OCI-LY7 (cell line): ENCODE measurements around the gene CTDSPL. TPM values are rescaled to one million over a fixed set of nuclear protein-coding genes. Genes with fewer than 3 reads are reported as not detected.

Experiments
- BruUV-seq: library from RNA; stranded (reverse); fragments of 400-500 nt; replicated peaks from 2 replicates; lab custom pipeline; 2021; lab: Mats Ljungman, UMichigan
- CTCF ChIA-PET: fragments of 300-600 bp; sonication (Branson Sonifier 250); formaldehyde crosslinking; loops from one replicate; lab custom pipeline; 2022; ENCODE audit warnings: antibody characterized with exemption; ENCODE audit not compliant: unreplicated experiment; lab: Charles Lee
- POLR2A ChIA-PET: fragments of 300-600 bp; sonication (Branson Sonifier 250); formaldehyde crosslinking; loops from one replicate; lab custom pipeline; 2022; ENCODE audit warnings: antibody characterized with exemption; lab: Charles Lee
- DNase-seq: peaks from one replicate; pipeline ENCODE4 v3.0.0-alpha.2; 2015; ENCODE audit warnings: low spot score
- H2AFZ ChIP-seq: fragments of 200-600 bp; sonication (generic), shearing (Covaris generic); 2 replicates; pipeline ENCODE4 v1.6.1; 2014; ENCODE audit warnings: mild to moderate bottlenecking, antibody characterized with exemption, low read length, moderate library complexity
- H3K27ac ChIP-seq: fragments of 200-600 bp; sonication (generic); 2 replicates; pipeline ENCODE4 v1.5.1; 2014; ENCODE audit warnings: mixed run types, low read depth, mild to moderate bottlenecking, moderate library complexity, low read length, inconsistent platforms; ENCODE audit not compliant: poor library complexity, severe bottlenecking
- H3K36me3 ChIP-seq: fragments of 200-600 bp; sonication (generic); 2 replicates; pipeline ENCODE4 v1.6.1; 2014; ENCODE audit warnings: mild to moderate bottlenecking, antibody characterized with exemption, low read length, moderate library complexity, mixed read lengths; ENCODE audit not compliant: insufficient read depth
- H3K4me1 ChIP-seq: fragments of 200-600 bp; sonication (generic); 2 replicates; pipeline ENCODE4 v1.5.1; 2014; ENCODE audit warnings: mild to moderate bottlenecking, low read length; ENCODE audit not compliant: insufficient read depth, poor library complexity, severe bottlenecking
- H3K4me2 ChIP-seq: fragments of 200-600 bp; sonication (generic); 2 replicates; pipeline ENCODE4 v1.6.1; 2014; ENCODE audit warnings: mild to moderate bottlenecking, low read length
- H3K4me3 ChIP-seq: fragments of 200-600 bp; sonication (generic); 2 replicates; pipeline ENCODE4 v1.5.1; 2014; ENCODE audit warnings: mild to moderate bottlenecking, low read depth, low read length; ENCODE audit not compliant: poor library complexity, severe bottlenecking
- H3K79me2 ChIP-seq: fragments of 200-600 bp; sonication (generic); 2 replicates; pipeline ENCODE4 v1.6.1; 2016; ENCODE audit warnings: low read depth, mild to moderate bottlenecking, low read length, moderate library complexity, mixed read lengths; ENCODE audit not compliant: insufficient read depth
- H3K9me2 ChIP-seq: fragments of 200-600 bp; sonication (generic); 2 replicates; pipeline ENCODE4 v1.6.1; 2016; ENCODE audit warnings: mild to moderate bottlenecking, low read length, mixed read lengths; ENCODE audit not compliant: insufficient read depth
- H3K9me3 ChIP-seq: fragments of 200-600 bp; sonication (generic); 2 replicates; pipeline ENCODE4 v1.6.1; 2014; ENCODE audit warnings: mild to moderate bottlenecking, mixed run types, low read length, mixed read lengths
- H4K20me1 ChIP-seq: fragments of 200-600 bp; sonication (generic); 2 replicates; pipeline ENCODE4 v1.6.1; 2014; ENCODE audit warnings: mild to moderate bottlenecking, antibody characterized with exemption, low read length, moderate library complexity, mixed read lengths; ENCODE audit not compliant: insufficient read depth
- EZH2phosphoT487 ChIP-seq: fragments of 200-600 bp; sonication (generic); IDR thresholded peaks from 2 replicates; pipeline ENCODE4 v1.6.1; 2018; ENCODE audit warnings: low read depth, borderline replicate concordance, mild to moderate bottlenecking, mixed run types, antibody characterized with exemption, low read length, moderate library complexity, mixed read lengths
- intact Hi-C: fragments of 100-400 bp; cut with micrococcal nuclease; formaldehyde crosslinking; loops from one replicate; pipeline ENCODE4 v1.10.0; 2022; ENCODE audit not compliant: unreplicated experiment
- total RNA-seq, 2 experiments: library from RNA; depleted of rRNA in 1 of 2; stranded (reverse); fragments of >200 nt in 1 of 2; shearing (Covaris generic) in 1 of 2; gene quantifications; 2 replicates each; pipeline ENCODE4 v1.2.3, GENCODE V29; 2014 to 2022
- TF ChIP-seq, protein P1 (sequence below): fragments of 200-600 bp; sonication (generic); conservative IDR thresholded peaks from 2 replicates; pipeline ENCODE4 v1.5.1; 2014; ENCODE audit warnings: mild to moderate bottlenecking, antibody characterized with exemption, low read length, moderate library complexity, mixed read lengths

Gene CTDSPL
- total RNA-seq, 2 experiments from 2014 or later, result 0.38 TPM; not detected in 1

DNA sequence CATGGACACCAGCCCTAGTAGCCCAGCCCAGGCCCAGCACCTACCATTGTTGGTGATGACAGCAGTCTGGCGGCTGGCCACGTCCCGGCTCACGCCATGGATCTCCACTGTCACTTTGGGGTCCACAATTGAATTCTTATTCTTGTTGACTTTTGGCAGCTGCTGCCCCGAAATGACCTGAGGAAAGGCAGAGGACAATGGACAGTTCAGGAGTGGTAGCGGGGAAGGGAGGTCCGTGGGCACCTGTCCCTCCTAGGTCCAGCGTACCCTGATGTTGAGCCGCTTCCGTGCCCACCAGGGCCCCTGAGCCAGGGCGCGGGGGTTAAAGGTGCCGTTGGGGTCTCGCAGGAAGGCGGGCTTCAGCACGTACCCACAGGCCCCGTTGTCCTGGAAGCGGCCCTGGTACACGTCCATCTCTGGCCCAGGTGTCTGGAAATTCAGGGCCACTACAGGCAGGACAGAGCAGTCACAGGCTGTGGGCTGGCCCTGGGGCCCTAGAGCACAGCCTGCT, 146.6 kb downstream of the CTDSPL start:
- no peaks in the 10 kb centered on the region for H3K9me3 ChIP-seq

DNA sequence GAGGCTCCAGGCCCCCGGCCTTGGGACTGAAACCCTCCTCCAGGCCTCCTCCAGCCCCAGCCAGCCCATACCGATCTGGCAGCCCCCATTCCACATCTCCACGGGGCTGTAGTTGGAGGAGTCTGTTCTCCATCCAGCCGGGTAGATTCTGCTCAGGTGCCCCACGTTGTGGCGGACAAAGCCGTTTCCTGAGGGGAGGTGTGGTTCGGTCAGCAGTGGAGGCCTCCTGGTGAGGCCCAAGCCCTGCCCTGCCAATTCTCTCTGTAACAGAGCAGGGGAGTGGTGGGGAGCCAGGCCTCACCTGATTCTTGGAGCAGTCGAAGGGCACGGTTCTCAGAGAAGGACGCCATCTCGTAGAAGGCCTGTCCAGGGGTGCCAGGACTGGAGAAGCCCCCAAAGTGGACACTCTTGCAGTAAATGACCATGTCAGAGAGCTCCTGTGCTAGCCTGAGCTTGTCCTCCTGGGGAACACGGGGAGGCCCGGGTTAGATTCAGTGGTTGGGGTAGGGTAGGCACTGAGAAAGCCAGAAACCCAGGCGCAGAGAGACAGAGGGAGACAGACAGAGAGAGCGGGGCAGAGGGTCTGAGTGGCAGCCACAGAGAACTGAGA, 147.4 kb downstream of the CTDSPL start:
- intact Hi-C loops, result no loop called here
- CTCF ChIA-PET, result no interaction called here
- H3K9me3 ChIP-seq, result no peaks in the 10 kb centered on the region
- DNase-seq, result no peak
- H3K4me1 ChIP-seq, result no peaks in the 10 kb centered on the region
- no peak overlapping the region for H2AFZ ChIP-seq
- no peak overlapping the region for H3K27ac ChIP-seq
- H4K20me1 ChIP-seq, result no peaks in the 10 kb centered on the region
- no peaks in the 10 kb centered on the region for H3K79me2 ChIP-seq
- peaks cover 7% of the 10 kb centered on the region for H3K36me3 ChIP-seq
- no peak overlapping the region for H3K4me3 ChIP-seq
- H3K4me2 ChIP-seq, result no peak overlapping the region
- BruUV-seq, result no TSS peak
- no peaks in the 10 kb centered on the region for H3K9me2 ChIP-seq
- TF ChIP-seq, protein P1, sequence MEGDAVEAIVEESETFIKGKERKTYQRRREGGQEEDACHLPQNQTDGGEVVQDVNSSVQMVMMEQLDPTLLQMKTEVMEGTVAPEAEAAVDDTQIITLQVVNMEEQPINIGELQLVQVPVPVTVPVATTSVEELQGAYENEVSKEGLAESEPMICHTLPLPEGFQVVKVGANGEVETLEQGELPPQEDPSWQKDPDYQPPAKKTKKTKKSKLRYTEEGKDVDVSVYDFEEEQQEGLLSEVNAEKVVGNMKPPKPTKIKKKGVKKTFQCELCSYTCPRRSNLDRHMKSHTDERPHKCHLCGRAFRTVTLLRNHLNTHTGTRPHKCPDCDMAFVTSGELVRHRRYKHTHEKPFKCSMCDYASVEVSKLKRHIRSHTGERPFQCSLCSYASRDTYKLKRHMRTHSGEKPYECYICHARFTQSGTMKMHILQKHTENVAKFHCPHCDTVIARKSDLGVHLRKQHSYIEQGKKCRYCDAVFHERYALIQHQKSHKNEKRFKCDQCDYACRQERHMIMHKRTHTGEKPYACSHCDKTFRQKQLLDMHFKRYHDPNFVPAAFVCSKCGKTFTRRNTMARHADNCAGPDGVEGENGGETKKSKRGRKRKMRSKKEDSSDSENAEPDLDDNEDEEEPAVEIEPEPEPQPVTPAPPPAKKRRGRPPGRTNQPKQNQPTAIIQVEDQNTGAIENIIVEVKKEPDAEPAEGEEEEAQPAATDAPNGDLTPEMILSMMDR, result no peak
- TF ChIP-seq EZH2phosphoT487, result no peak
- POLR2A ChIA-PET, result no interaction called here

More for the DNA sequence above, 146.6 kb downstream of the CTDSPL start:
- TF ChIP-seq EZH2phosphoT487, result no peak
- TF ChIP-seq, protein P1, result no peak
- Histone ChIP-seq H3K9me2 (no peaks in the 10 kb centered on the region), H3K4me3 (no peak overlapping the region), H2AFZ (no peak overlapping the region), H3K27ac (no peak overlapping the region), H3K36me3 (peaks cover 12% of the 10 kb centered on the region), H3K4me1 (no peaks in the 10 kb centered on the region), H3K4me2 (no peak overlapping the region), H4K20me1 (no peaks in the 10 kb centered on the region), H3K79me2 (no peaks in the 10 kb centered on the region)
- POLR2A ChIA-PET, result no interaction called here
- BruUV-seq, result no TSS peak
- CTCF ChIA-PET, result no interaction called here
- intact Hi-C loops, result no loop called here
- no peak for DNase-seq

DNA sequence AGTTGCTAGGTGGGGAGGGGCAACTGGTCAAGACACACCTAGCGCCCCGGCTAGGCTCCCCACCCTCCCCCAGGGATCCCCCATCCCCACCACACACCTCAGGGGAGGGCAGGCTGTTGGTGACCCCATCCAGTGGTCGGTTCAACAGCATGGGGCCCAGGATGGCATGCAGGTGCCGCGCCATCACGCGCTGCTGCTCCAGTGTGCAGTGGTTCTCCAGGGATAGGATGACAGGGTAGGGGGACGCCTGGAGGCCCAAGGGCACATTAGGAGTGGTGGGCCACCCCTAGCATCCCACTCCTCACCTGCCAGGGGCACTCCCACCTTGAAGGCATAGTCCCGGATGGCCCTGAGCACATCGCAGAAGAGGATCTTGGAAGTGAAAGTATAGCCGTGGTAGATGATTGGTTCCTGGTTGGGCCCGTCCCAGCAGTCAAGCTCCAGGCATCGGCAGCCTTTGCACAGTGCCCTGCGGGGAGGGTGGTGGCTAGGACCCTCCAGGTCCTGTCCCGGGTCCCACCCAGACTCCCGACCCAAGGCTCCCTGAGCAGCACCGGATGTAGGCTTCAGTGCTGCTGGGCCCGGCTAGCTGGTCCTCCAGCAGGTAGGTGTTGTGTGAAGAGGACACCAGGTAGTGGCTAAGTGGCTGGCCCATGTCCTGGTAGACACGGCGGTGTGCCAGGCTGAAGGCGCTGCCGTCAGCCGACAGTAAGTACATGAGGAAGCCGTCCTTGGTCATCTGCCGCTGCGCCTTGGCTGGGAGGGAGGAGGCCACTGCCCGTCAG, 148.3 kb downstream of the CTDSPL start:
- intact Hi-C loops, result no loop called here
- H3K4me2 ChIP-seq, result no peak overlapping the region
- DNase-seq, result no peak
- no peak for TF ChIP-seq EZH2phosphoT487
- TF ChIP-seq, protein P1, result no peak
- CTCF ChIA-PET, result no interaction called here
- H3K4me3 ChIP-seq, result no peak overlapping the region
- POLR2A ChIA-PET, result no interaction called here
- H3K79me2 ChIP-seq, result no peaks in the 10 kb centered on the region
- BruUV-seq, result no TSS peak
- H3K9me2 ChIP-seq, result no peaks in the 10 kb centered on the region
- no peak overlapping the region for H3K27ac ChIP-seq
- H3K36me3 ChIP-seq, result no peaks in the 10 kb centered on the region
- no peaks in the 10 kb centered on the region for H3K9me3 ChIP-seq
- H2AFZ ChIP-seq, result no peak overlapping the region
- no peaks in the 10 kb centered on the region for H4K20me1 ChIP-seq
- no peaks in the 10 kb centered on the region for H3K4me1 ChIP-seq
